SH-SY5Y (cell line): ENCODE data around the gene ZBTB32.

Experiments used
- GATA2 ChIP-seq: IDR thresholded peaks from 2 replicates; pipeline ENCODE4 v1.6.1; 2011; ENCODE audit warnings: mild to moderate bottlenecking, low read depth, low read length
- GATA3 ChIP-seq: IDR thresholded peaks from 2 replicates; pipeline ENCODE4 v1.6.1; 2011; ENCODE audit warnings: low read depth, mild to moderate bottlenecking, low read length, moderate library complexity

DNA sequence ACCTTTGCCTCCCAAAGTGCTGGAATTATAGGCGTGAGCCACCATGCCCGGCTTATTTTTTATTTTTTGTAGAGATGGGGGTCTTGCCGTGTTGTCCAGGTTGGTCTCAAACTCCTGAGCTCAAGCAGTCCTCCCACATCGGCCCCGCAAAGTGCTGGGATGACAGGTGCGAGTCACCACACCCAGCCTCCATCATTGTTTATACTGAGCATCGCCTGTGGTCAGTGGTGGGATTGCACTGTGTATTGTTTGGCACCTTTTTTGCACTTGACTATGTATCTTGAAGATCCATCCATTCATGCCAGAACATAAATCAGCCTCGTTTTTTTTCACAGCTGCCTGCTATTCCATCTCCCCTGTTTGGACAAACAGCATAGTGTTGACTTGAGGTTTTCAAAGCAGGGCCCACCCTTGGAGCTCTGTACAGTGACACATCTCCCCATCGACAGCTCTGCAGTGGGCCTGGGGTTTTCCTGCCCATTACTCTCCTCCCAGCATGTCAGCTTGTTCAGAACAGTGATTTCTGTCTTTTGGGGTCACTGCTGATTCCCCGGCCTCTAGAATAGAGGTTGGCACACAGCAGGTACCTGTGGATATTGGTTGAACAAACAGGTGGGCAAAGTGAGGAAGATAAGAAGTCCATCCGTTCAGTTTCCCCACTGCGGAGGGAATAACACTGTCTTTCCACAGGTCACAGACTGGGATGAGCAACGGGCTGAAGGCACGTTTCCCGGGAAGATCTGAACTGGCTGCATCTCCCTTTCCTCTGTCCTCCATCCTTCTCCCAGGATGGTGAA, 46.3 kb upstream of the ZBTB32 start:
- no peak for TF ChIP-seq GATA3
- TF ChIP-seq GATA2, result no peak
